Left lung (tissue), 10 donors: ENCODE measurements around the gene KDM4B. TPM values are rescaled to one million over a fixed set of nuclear protein-coding genes. Genes with fewer than 3 reads are reported as not detected.
A peak's percentile ranks its signal among the peaks of the same experiment; 100 is the strongest.

Experiments used
- ATAC-seq: fragments of 200-7000 bp; cut with Tn5 transposase; one replicate; pipeline ENCODE4 v1.9.1; 2020; ENCODE audit warnings: moderate library complexity
- DNase-seq, 4 donors: peaks; one replicate each; pipeline ENCODE4 v3.0.0-alpha.2; 2013 to 2020
- H3K27ac ChIP-seq, 2 donors: fragments of 200-600 bp; sonication (generic) in 1 of 2; one replicate each; pipeline versions ENCODE4 v1.5.0 to v1.8.0; 2020 to 2021
- H3K27me3 ChIP-seq, 2 donors: fragments of 200-600 bp; sonication (generic) in 1 of 2; one replicate each; pipeline versions ENCODE4 v1.5.0 to v1.8.0; 2020 to 2021
- H3K36me3 ChIP-seq, 2 donors: fragments of 200-600 bp; sonication (generic) in 1 of 2; one replicate each; pipeline versions ENCODE4 v1.5.0 to v1.8.0; 2020 to 2021
- H3K4me1 ChIP-seq, 2 donors: fragments of 200-600 bp; one replicate each; pipeline ENCODE4 v1.8.0; 2021
- H3K4me3 ChIP-seq, 2 donors: fragments of 200-600 bp; sonication (generic) in 1 of 2; one replicate each; pipeline versions ENCODE4 v1.5.0 to v1.8.0; 2020 to 2021; ENCODE audit warnings: mild to moderate bottlenecking in 1 of 2
- H3K9me3 ChIP-seq, 2 donors: fragments of 200-600 bp; sonication (generic) in 1 of 2; one replicate each; pipeline versions ENCODE4 v1.5.0 to v1.8.0; 2020 to 2021
- CTCF ChIP-seq, 2 donors: fragments of 200-600 bp; sonication (generic) in 1 of 2; IDR thresholded peaks; one replicate each; pipeline versions ENCODE4 v1.5.0 to v1.8.0; 2021; ENCODE audit warnings: antibody characterized with exemption in 2 of 2
- intact Hi-C, 2 donors: fragments of 100-400 bp; cut with DNase I; formaldehyde crosslinking; loops; one replicate each; pipeline versions ENCODE4 v1.11.2 to v1.14.2; 2022
- polyA plus RNA-seq, 6 donors: library from polyadenylated mRNA; unstranded; fragments of 120-200 nt; gene quantifications; one replicate each; pipeline ENCODE4 v1.2.1, GENCODE V29; 2013; ENCODE audit not compliant: insufficient read length in 6 of 6
- total RNA-seq, 2 donors: library from RNA; stranded (reverse); fragmentation: NEBNext Ultra II Directional; extraction: Animal tissue kit (Norgen Biotek cat#: 25700); gene quantifications; one replicate each; pipeline ENCODE4 v1.2.1, GENCODE V29; 2021
- donor health status: DM: no; HTN: yes; CAD: no.
- donor health status: DM: no; HTN: no; CAD: no.

The KDM4B gene
- total and polyA plus RNA-seq, 8 donors: 24.6 to 42.1 (median 31.1) TPM

- no peak for TF ChIP-seq CTCF (IDR thresholded peaks at IDR 0.05)
- Histone ChIP-seq H3K27me3 (no peaks in the 10 kb centered on the region), H3K4me3 (no peak overlapping the region), H3K4me1 (peaks cover 0 to 20% of the 10 kb centered on the region in 2 donors), H3K27ac (no peak overlapping the region), H3K9me3 (no peaks in the 10 kb centered on the region), H3K36me3 (peaks cover 0 to 100% of the 10 kb centered on the region in 2 donors)
- ATAC-seq (no peak), DNase-seq (peak in 1 of 4 donors; percentile 59)
- intact Hi-C loops: no loop called here
Measured at GRCh38 chr19:5137114-5137513, 168.2 kb downstream of the KDM4B start.

GRCh38 chr19:5137571-5138124 lies 168.7 kb downstream of the KDM4B start:
- ATAC-seq: no peak
- Histone ChIP-seq H3K4me3 (no peak overlapping the region), H3K9me3 (no peaks in the 10 kb centered on the region), H3K4me1 (peaks cover 0 to 20% of the 10 kb centered on the region in 2 donors), H3K27me3 (no peaks in the 10 kb centered on the region), H3K27ac (no peak overlapping the region), H3K36me3 (peaks cover 0 to 100% of the 10 kb centered on the region in 2 donors)
- DNase-seq: peak in 1 of 4 donors; percentile 65
- TF ChIP-seq CTCF (IDR thresholded peaks at IDR 0.05): no peak
- intact Hi-C loops: no loop called here

- Histone ChIP-seq H3K27ac (no peak overlapping the region), H3K36me3 (peaks cover 0 to 100% of the 10 kb centered on the region in 2 donors), H3K4me1 (peaks cover 0 to 20% of the 10 kb centered on the region in 2 donors), H3K9me3 (no peaks in the 10 kb centered on the region), H3K4me3 (no peak overlapping the region), H3K27me3 (no peaks in the 10 kb centered on the region)
- DNase-seq (peak in 2 of 4 donors; percentile 55 to 87), ATAC-seq (peak; percentile 9)
- intact Hi-C loops: no loop called here
- no peak for TF ChIP-seq CTCF (IDR thresholded peaks at IDR 0.05)
Measured at GRCh38 chr19:5138606-5139582, 170.0 kb downstream of the KDM4B start.

GRCh38 chr19:5139583-5140325 lies 170.8 kb downstream of the KDM4B start:
- peak in 1 of 4 donors; percentile 61 for DNase-seq
- intact Hi-C loops: no loop called here

More at GRCh38 chr19:5139583-5140325, 170.8 kb downstream of the KDM4B start:
- peaks cover 0 to 20% of the 10 kb centered on the region in 2 donors for H3K4me1 ChIP-seq
- ATAC-seq: no peak
- H3K27me3 ChIP-seq: no peaks in the 10 kb centered on the region
- H3K4me3 ChIP-seq: no peak overlapping the region
- H3K9me3 ChIP-seq: no peaks in the 10 kb centered on the region
- H3K27ac ChIP-seq: no peak overlapping the region
- TF ChIP-seq CTCF (IDR thresholded peaks at IDR 0.05): no peak
- peaks cover 0 to 100% of the 10 kb centered on the region in 2 donors for H3K36me3 ChIP-seq
